Endothelial cell of umbilical vein (primary cell): ENCODE data around the gene GUCD1. TPM values are rescaled to one million over a fixed set of nuclear protein-coding genes. Genes with fewer than 3 reads are reported as not detected.
A peak's percentile ranks its signal among the peaks of the same experiment; 100 is the strongest.

Source experiments
- BruUV-seq: library from RNA; stranded (reverse); fragments of 400-500 nt; replicated peaks from 2 replicates; lab custom pipeline; 2021; lab: Mats Ljungman, UMichigan
- CTCF ChIA-PET: fragments of 300-600, 350-600 bp; sonication (Branson Sonifier 250); formaldehyde crosslinking; loops from one replicate; lab custom pipeline; 2021; ENCODE audit warnings: antibody characterized with exemption, inconsistent platforms; lab: Charles Lee
- POLR2A ChIA-PET: fragments of 300-600, 350-600 bp; sonication (Branson Sonifier 250); formaldehyde crosslinking; loops from one replicate; lab custom pipeline; 2021; ENCODE audit warnings: antibody characterized with exemption, inconsistent platforms; lab: Charles Lee
- DNase-seq: peaks from one replicate; pipeline ENCODE4 v3.0.0-alpha.2; 2011; ENCODE audit warnings: low read depth, low spot score
- FAIRE-seq: peaks from 2 replicates; lab custom pipeline; 2011; peaks lifted over from hg19 to GRCh38; lab: Jason Lieb, UNC
- H2AFZ ChIP-seq: 2 replicates; pipeline ENCODE4 v1.6.0; 2012; ENCODE audit warnings: low read depth, low read length, control low read depth, inconsistent platforms
- H3K27ac ChIP-seq: 2 replicates; pipeline ENCODE4 v1.5.1; 2011; ENCODE audit warnings: low read depth, mild to moderate bottlenecking, control low read depth, low read length, moderate library complexity; ENCODE audit not compliant: insufficient read depth
- H3K27me3 ChIP-seq, 2 experiments: 2 replicates each; pipeline versions ENCODE4 v1.6.0 to v1.6.1; 2011; ENCODE audit warnings: low read length in 2 of 2, mixed read lengths in 1 of 2; ENCODE audit not compliant: control insufficient read depth in 2 of 2, insufficient read depth in 2 of 2
- H3K36me3 ChIP-seq, 2 experiments: 2 replicates in 1 of 2; 3 replicates in 1 of 2; pipeline ENCODE4 v1.5.1; 2011; ENCODE audit warnings: low read length in 2 of 2, mild to moderate bottlenecking in 1 of 2, moderate library complexity in 1 of 2; ENCODE audit not compliant: control insufficient read depth in 2 of 2, insufficient read depth in 2 of 2; ENCODE audit errors: extremely low read depth in 1 of 2
- H3K4me1 ChIP-seq: 3 replicates; pipeline ENCODE4 v1.5.1; 2011; ENCODE audit warnings: mild to moderate bottlenecking, low read length; ENCODE audit not compliant: control insufficient read depth, insufficient read depth; ENCODE audit errors: extremely low read depth
- H3K4me2 ChIP-seq: 2 replicates; pipeline ENCODE4 v1.6.1; 2011; ENCODE audit warnings: low read length, control low read depth, mixed read lengths; ENCODE audit not compliant: insufficient read depth
- H3K4me3 ChIP-seq, 3 experiments: fragments of 200-600 bp in 1 of 3; sonication (generic), shearing (Covaris generic) in 1 of 3; replicated peaks in 1 of 3; 2 replicates each; pipeline ENCODE4 v1.5.1; 2011 to 2016; ENCODE audit warnings: control low read depth in 3 of 3, low read length in 3 of 3, mild to moderate bottlenecking in 2 of 3, inconsistent platforms in 1 of 3, low read depth in 1 of 3, moderate library complexity in 1 of 3; ENCODE audit not compliant: insufficient read depth in 1 of 3
- H3K79me2 ChIP-seq: 2 replicates; pipeline ENCODE4 v1.6.0; 2012; ENCODE audit warnings: low read length, inconsistent platforms; ENCODE audit not compliant: control insufficient read depth, insufficient read depth
- H3K9ac ChIP-seq: replicated peaks from 2 replicates; pipeline ENCODE3; 2011; ENCODE audit warnings: low read length, control low read depth; ENCODE audit not compliant: insufficient read depth; ENCODE audit errors: extremely low read depth
- H3K9me1 ChIP-seq: replicated peaks from 3 replicates; pipeline ENCODE4 v1.6.0; 2011; ENCODE audit warnings: mild to moderate bottlenecking, low read length; ENCODE audit not compliant: control insufficient read depth, insufficient read depth; ENCODE audit errors: extremely low read depth
- H3K9me3 ChIP-seq: replicated peaks from 2 replicates; pipeline ENCODE4 v1.5.1; 2012; ENCODE audit warnings: low read length, inconsistent platforms; ENCODE audit not compliant: control insufficient read depth, insufficient read depth
- H4K20me1 ChIP-seq: replicated peaks from 2 replicates; pipeline ENCODE3; 2011; ENCODE audit warnings: mild to moderate bottlenecking, low read length; ENCODE audit not compliant: control insufficient read depth, insufficient read depth; ENCODE audit errors: extremely low read depth
- CTCF ChIP-seq, 2 donors: IDR thresholded peaks; 1 replicate in 1 of 2; 2 replicates in 1 of 2; pipeline ENCODE4 v1.5.1; 2011; ENCODE audit warnings: low read length in 2 of 2, mild to moderate bottlenecking in 2 of 2, moderate library complexity in 2 of 2, control low read depth in 1 of 2, inconsistent platforms in 1 of 2, low read depth in 1 of 2; ENCODE audit not compliant: insufficient read depth in 1 of 2; ENCODE audit errors: extremely low read depth in 1 of 2
- EZH2 ChIP-seq: IDR thresholded peaks from 2 replicates; pipeline ENCODE4 v1.6.1; 2012; ENCODE audit warnings: borderline replicate concordance, low read depth, mild to moderate bottlenecking, moderate library complexity, low read length, inconsistent platforms; ENCODE audit not compliant: severe bottlenecking
- FOS ChIP-seq: IDR thresholded peaks from 2 replicates; pipeline ENCODE4 v1.6.1; 2011; ENCODE audit warnings: mild to moderate bottlenecking, low read length, moderate library complexity, borderline replicate concordance; ENCODE audit not compliant: insufficient read depth
- JUN ChIP-seq: IDR thresholded peaks from 2 replicates; pipeline ENCODE4 v1.6.1; 2011; ENCODE audit warnings: borderline replicate concordance, low read depth; ENCODE audit not compliant: insufficient read length, insufficient read depth
- MAX ChIP-seq: IDR thresholded peaks from 2 replicates; pipeline ENCODE4 v1.6.1; 2011; ENCODE audit not compliant: insufficient read depth, insufficient read length
- dilution Hi-C: fragments of 300-500 bp; cut with MboI; formaldehyde crosslinking; loops from one replicate; pipeline ENCODE4 v1.15.0; 2019; ENCODE audit warnings: low sequenced_read_pairs; ENCODE audit not compliant: extremely low pct_ligation_motif_present
- intact Hi-C: fragments of 100-400 bp; cut with micrococcal nuclease; formaldehyde crosslinking; loops from one replicate; pipeline ENCODE4 v1.10.0; 2022
- polyA plus RNA-seq, 4 experiments: library from polyadenylated mRNA; depleted of rRNA in 3 of 4; stranded (reverse) in 3 of 4; unstranded in 1 of 4; fragments of >200 nt; gene quantifications; 2 replicates each; pipeline versions ENCODE4 v1.2.1 to v1.2.3, GENCODE V29; 2011 to 2012; ENCODE audit warnings: missing spikeins in 1 of 4
- total RNA-seq: library from RNA; stranded (reverse); gene quantifications from 2 replicates; pipeline ENCODE4 v1.2.3, GENCODE V29; 2021

The GUCD1 gene
- total and polyA plus RNA-seq, 2 donors (not counting 3 experiments of a cell fraction or from before 2014, with no cell fraction given): 116 to 138 TPM

DNA sequence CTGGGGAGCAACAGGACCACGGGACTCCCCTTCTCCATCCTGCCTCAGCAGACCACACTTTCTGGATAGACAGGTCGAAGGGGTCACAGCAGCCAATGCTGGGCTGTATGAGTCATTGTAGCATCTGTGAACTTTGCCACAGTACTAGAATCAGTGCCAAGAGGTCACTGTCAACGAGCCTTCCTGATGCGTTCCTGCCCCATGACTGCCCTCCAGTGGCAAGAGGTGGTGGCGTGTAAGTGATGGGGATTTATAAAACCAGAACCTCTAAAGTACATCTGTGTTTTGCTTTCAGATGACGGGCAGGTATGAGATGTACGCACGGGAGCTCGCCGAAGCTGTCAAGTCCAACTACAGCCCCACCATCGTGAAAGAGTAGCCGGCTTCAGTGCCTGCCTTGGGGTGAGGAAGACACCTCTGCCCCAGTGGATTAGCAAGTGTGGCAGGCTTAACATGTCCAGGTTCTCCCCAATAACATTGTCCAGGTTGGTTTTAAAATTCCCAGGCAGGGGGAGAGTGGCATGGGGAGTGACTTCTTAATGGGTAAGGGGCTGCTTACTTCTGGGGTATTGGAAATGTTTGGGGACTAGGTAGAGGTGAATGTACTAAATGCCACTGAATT, 29.4 kb downstream of the GUCD1 start:
- Histone ChIP-seq H2AFZ (peak overlapping the region; percentile 23), H3K27ac (no peak overlapping the region), H4K20me1 (no peaks in the 10 kb centered on the region), H3K4me1 (peaks cover 9% of the 10 kb centered on the region), H3K9me1 (no peaks in the 10 kb centered on the region), H3K9ac (no peak overlapping the region), H3K4me3 (no peak overlapping the region), H3K79me2 (no peaks in the 10 kb centered on the region), H3K9me3 (no peaks in the 10 kb centered on the region), H3K27me3 (no peaks in the 10 kb centered on the region), H3K36me3 (no peaks in the 10 kb centered on the region), H3K4me2 (no peak overlapping the region)
- intact Hi-C loops (loop anchor here (1.0 to 10.0 kb wide), 5 partner anchors 22 to 341 kb away; partner anchors contain the start of genes SPECC1L and SUSD2), dilution Hi-C loops (no loop called here)
- DNase-seq (peak; percentile 72), FAIRE-seq (peak; percentile 74)
- ChIA-PET CTCF (interaction anchor here (0.8 to 2.1 kb wide), 7 partner anchors 10 to 199 kb away, joined by 3 to 6 read pairs (median 4); no protein-coding TSS in a partner anchor), POLR2A (no interaction called here)
- no peak for TF ChIP-seq MAX
- TF ChIP-seq EZH2: no peak
- peak; percentile 52 for TF ChIP-seq FOS
- TF ChIP-seq JUN: peak; percentile 42
- TF ChIP-seq CTCF (IDR thresholded peaks at IDR 0.05; ENCODE audit: extremely low read depth in 1 of 2, insufficient read depth in 1 of 2, low read depth in 1 of 2, low read length in 2 of 2): peak; percentile 84 to 89
- no TSS peak for BruUV-seq
